H1 (cell line): ENCODE results near the gene IQCN. TPM values are rescaled to one million over a fixed set of nuclear protein-coding genes. Genes with fewer than 3 reads are reported as not detected.

ENCODE experiments used
- CTCF ChIA-PET: fragments of 300-600 bp; sonication (Branson Sonifier 250); formaldehyde crosslinking; loops from one replicate; lab custom pipeline; 2021; ENCODE audit not compliant: partially characterized antibody; lab: Charles Lee
- POLR2A ChIA-PET: fragments of 300-600 bp; sonication (Branson Sonifier 250); formaldehyde crosslinking; loops from one replicate; lab custom pipeline; 2021; ENCODE audit warnings: inconsistent platforms; ENCODE audit not compliant: partially characterized antibody; lab: Charles Lee
- DNase-seq, 2 experiments: peaks; one replicate each; pipeline versions ENCODE4 v3.0.0 to v3.0.0-alpha.2; 2010 to 2022; ENCODE audit warnings: low spot score in 2 of 2, low read depth in 1 of 2, mixed read lengths in 1 of 2
- FAIRE-seq: peaks from 2 replicates; lab custom pipeline; 2011; peaks lifted over from hg19 to GRCh38; lab: Jason Lieb, UNC
- H2AFZ ChIP-seq: 2 replicates; pipeline ENCODE4 v1.8.1; 2012; ENCODE audit warnings: low read length, inconsistent platforms
- H2AK5ac ChIP-seq: 2 replicates; pipeline ENCODE4 v1.6.1; 2013; ENCODE audit warnings: low read depth, low read length
- H2BK120ac ChIP-seq: replicated peaks from 2 replicates; pipeline ENCODE3; 2013; ENCODE audit warnings: low read depth, low read length, inconsistent platforms
- H2BK12ac ChIP-seq: 2 replicates; pipeline ENCODE4 v1.6.1; 2013; ENCODE audit warnings: low read depth, low read length
- H2BK15ac ChIP-seq: 2 replicates; pipeline ENCODE4 v1.6.1; 2013; ENCODE audit warnings: low read length
- H2BK20ac ChIP-seq: 2 replicates; pipeline ENCODE4 v1.6.1; 2013; ENCODE audit warnings: low read length
- H2BK5ac ChIP-seq: 2 replicates; pipeline ENCODE4 v1.6.1; 2013; ENCODE audit warnings: low read depth, low read length
- H3K14ac ChIP-seq: 2 replicates; pipeline ENCODE4 v1.6.1; 2013; ENCODE audit warnings: inconsistent platforms; ENCODE audit not compliant: insufficient read length
- H3K18ac ChIP-seq: 2 replicates; pipeline ENCODE4 v1.6.1; 2013; ENCODE audit warnings: low read length; ENCODE audit errors: extremely low read depth
- H3K23ac ChIP-seq: 2 replicates; pipeline ENCODE4 v1.6.1; 2013; ENCODE audit warnings: inconsistent platforms; ENCODE audit not compliant: insufficient read length
- H3K23me2 ChIP-seq: 2 replicates; pipeline ENCODE4 v1.6.1; 2013; ENCODE audit warnings: low read depth, low read length
- H3K27ac ChIP-seq: 2 replicates; pipeline ENCODE4 v1.6.1; 2011; ENCODE audit warnings: low read depth, low read length, inconsistent platforms
- H3K27me3 ChIP-seq, 4 experiments: replicated peaks in 1 of 4; 1 replicate in 1 of 4; 2 replicates in 3 of 4; pipeline versions ENCODE4 v1.6.1 to v1.8.1; 2011 to 2013; ENCODE audit warnings: low read length in 3 of 4, mild to moderate bottlenecking in 3 of 4, inconsistent platforms in 2 of 4, mixed read lengths in 2 of 4, moderate library complexity in 1 of 4; ENCODE audit not compliant: control insufficient read depth in 3 of 4, insufficient read depth in 3 of 4; ENCODE audit errors: extremely low read depth in 1 of 4
- H3K36me3 ChIP-seq, 4 experiments: 2 replicates each; pipeline versions ENCODE4 v1.6.1 to v1.8.1; 2011 to 2013; ENCODE audit warnings: mild to moderate bottlenecking in 4 of 4, low read length in 3 of 4, moderate library complexity in 2 of 4, control low read depth in 1 of 4, inconsistent platforms in 1 of 4; ENCODE audit not compliant: insufficient read depth in 4 of 4, control insufficient read depth in 2 of 4
- H3K4ac ChIP-seq: replicated peaks from 2 replicates; pipeline ENCODE3; 2013; ENCODE audit warnings: low read length, low read depth, mixed read lengths, inconsistent platforms; ENCODE audit not compliant: insufficient read length
- H3K4me1 ChIP-seq, 4 experiments: replicated peaks in 1 of 4; 1 replicate in 1 of 4; 2 replicates in 3 of 4; pipeline versions ENCODE4 v1.6.1 to v1.8.1; 2011 to 2013; ENCODE audit warnings: low read length in 3 of 4, inconsistent platforms in 2 of 4, mixed read lengths in 1 of 4; ENCODE audit not compliant: insufficient read depth in 4 of 4, control insufficient read depth in 3 of 4
- H3K4me2 ChIP-seq, 2 experiments: 2 replicates each; pipeline versions ENCODE4 v1.6.1 to v1.8.1; 2011 to 2013; ENCODE audit warnings: low read depth in 2 of 2, low read length in 2 of 2, control low read depth in 1 of 2, inconsistent platforms in 1 of 2, mild to moderate bottlenecking in 1 of 2; ENCODE audit not compliant: insufficient read depth in 1 of 2
- H3K4me3 ChIP-seq, 4 experiments: fragments of 200-600, 300-600 bp in 1 of 4; sonication (generic), shearing (Covaris generic), sonication (Bioruptor Twin) in 1 of 4; 2 replicates each; pipeline versions ENCODE4 v1.5.1 to v1.8.1; 2011 to 2016; ENCODE audit warnings: low read length in 4 of 4, low read depth in 3 of 4, control low read depth in 2 of 4, inconsistent platforms in 2 of 4, mild to moderate bottlenecking in 2 of 4, mixed read lengths in 1 of 4, moderate library complexity in 1 of 4; ENCODE audit not compliant: insufficient read depth in 2 of 4; ENCODE audit errors: extremely low read depth in 1 of 4
- H3K56ac ChIP-seq: replicated peaks from 2 replicates; pipeline ENCODE3; 2013; ENCODE audit warnings: low read depth, mild to moderate bottlenecking, mixed read lengths, low read length, inconsistent platforms; ENCODE audit not compliant: insufficient read length
- H3K79me1 ChIP-seq: 2 replicates; pipeline ENCODE4 v1.6.1; 2013; ENCODE audit warnings: low read depth, low read length, control low read depth
- H3K79me2 ChIP-seq, 2 experiments: 2 replicates each; pipeline versions ENCODE4 v1.6.1 to v1.8.1; 2012 to 2013; ENCODE audit warnings: low read length in 2 of 2, mild to moderate bottlenecking in 2 of 2, inconsistent platforms in 1 of 2; ENCODE audit not compliant: insufficient read depth in 2 of 2, control insufficient read depth in 1 of 2
- H3K9ac ChIP-seq, 4 experiments: replicated peaks in 1 of 4; 1 replicate in 1 of 4; 2 replicates in 3 of 4; pipeline versions ENCODE4 v1.6.1 to v1.8.1; 2011 to 2013; ENCODE audit warnings: low read depth in 3 of 4, low read length in 3 of 4, control low read depth in 2 of 4, mild to moderate bottlenecking in 2 of 4, moderate library complexity in 2 of 4, inconsistent platforms in 1 of 4; ENCODE audit errors: extremely low read depth in 1 of 4
- H3K9me3 ChIP-seq, 2 experiments: 2 replicates each; pipeline versions ENCODE4 v1.6.1 to v1.8.1; 2012 to 2013; ENCODE audit warnings: mild to moderate bottlenecking in 2 of 2, moderate library complexity in 2 of 2, control low read depth in 1 of 2, inconsistent platforms in 1 of 2, low read depth in 1 of 2, low read length in 1 of 2, mixed read lengths in 1 of 2; ENCODE audit not compliant: insufficient read depth in 2 of 2
- H4K20me1 ChIP-seq, 2 experiments: replicated peaks in 1 of 2; 2 replicates each; pipeline versions ENCODE3 to v1.8.1; 2011 to 2013; ENCODE audit warnings: inconsistent platforms in 2 of 2, low read length in 2 of 2, mild to moderate bottlenecking in 1 of 2; ENCODE audit not compliant: insufficient read depth in 2 of 2, control insufficient read depth in 1 of 2
- H4K5ac ChIP-seq: 2 replicates; pipeline ENCODE4 v1.6.1; 2013; ENCODE audit warnings: low read length, low read depth, mixed read lengths, inconsistent platforms; ENCODE audit not compliant: insufficient read length
- H4K8ac ChIP-seq: 2 replicates; pipeline ENCODE4 v1.8.0; 2013; ENCODE audit warnings: mild to moderate bottlenecking, moderate library complexity, low read length, inconsistent platforms; ENCODE audit not compliant: insufficient read depth; ENCODE audit errors: extremely low read depth
- H4K91ac ChIP-seq: replicated peaks from 2 replicates; pipeline ENCODE3; 2013; ENCODE audit warnings: low read length, mixed read lengths, inconsistent platforms; ENCODE audit not compliant: insufficient read length
- EGR1 ChIP-seq: IDR thresholded peaks from 2 replicates; pipeline ENCODE4 v1.6.1; 2011; ENCODE audit warnings: low read depth, low read length, borderline replicate concordance
- EP300 ChIP-seq, 2 experiments: IDR thresholded peaks; 1 replicate in 1 of 2; 2 replicates in 1 of 2; pipeline ENCODE4 v1.6.1; 2011 to 2012; ENCODE audit warnings: low read depth in 2 of 2, low read length in 2 of 2, mild to moderate bottlenecking in 2 of 2, borderline replicate concordance in 1 of 2, inconsistent platforms in 1 of 2, moderate library complexity in 1 of 2
- GTF2F1 ChIP-seq: IDR thresholded peaks from 2 replicates; pipeline ENCODE4 v1.6.1; 2012; ENCODE audit warnings: low read depth, low read length, improper control_type of control experiment, borderline replicate concordance
- NRF1 ChIP-seq: IDR thresholded peaks from 2 replicates; pipeline ENCODE4 v1.6.1; 2011; ENCODE audit warnings: mild to moderate bottlenecking, low read depth, low read length, improper control_type of control experiment
- RAD21 ChIP-seq, 2 experiments: IDR thresholded peaks in 1 of 2; conservative IDR thresholded peaks in 1 of 2; 2 replicates each; pipeline ENCODE4 v1.6.1; 2011; ENCODE audit warnings: low read depth in 2 of 2, low read length in 2 of 2, improper control_type of control experiment in 1 of 2, inconsistent platforms in 1 of 2, mild to moderate bottlenecking in 1 of 2, moderate library complexity in 1 of 2
- SIX5 ChIP-seq: IDR thresholded peaks from 2 replicates; pipeline ENCODE4 v1.6.1; 2011; ENCODE audit warnings: mild to moderate bottlenecking, low read depth, low read length
- SP2 ChIP-seq: IDR thresholded peaks from 2 replicates; pipeline ENCODE4 v1.6.1; 2012; ENCODE audit warnings: mild to moderate bottlenecking, low read length, inconsistent platforms
- TEAD4 ChIP-seq: IDR thresholded peaks from 2 replicates; pipeline ENCODE4 v1.6.1; 2012; ENCODE audit warnings: low read depth, low read length, inconsistent platforms, mixed read lengths
- WGBS, 2 experiments: shearing (Covaris generic) in 1 of 2; methylation state at CpG; one replicate each; pipeline versions ENCODE4 v1.1.6 to v1.1.7; 2013 to 2015; ENCODE audit warnings: low lambda C conversion rate in 2 of 2, mixed read lengths in 2 of 2, inconsistent platforms in 1 of 2, low coverage in 1 of 2, missing lambda C conversion rate in 1 of 2; ENCODE audit not compliant: insufficient replicate concordance in 2 of 2, insufficient coverage in 1 of 2, insufficient read length in 1 of 2; ENCODE audit errors: extremely low coverage in 1 of 2, missing lambda C conversion rate in 1 of 2; 5-methylcytosine and 5-hydroxymethylcytosine counted together
- polyA plus RNA-seq, 7 experiments: library from polyadenylated mRNA; depleted of rRNA in 3 of 7; stranded (reverse) in 5 of 7; unstranded in 2 of 7; fragments of >200 nt in 5 of 7; fragments of 200-250 nt in 2 of 7; gene quantifications; 1 replicate in 5 of 7; 2 replicates in 1 of 7; 4 replicates in 1 of 7; pipeline versions ENCODE4 v1.2.1 to v1.2.3, GENCODE V29; 2011 to 2013; ENCODE audit warnings: missing spikeins in 2 of 7, mixed read lengths in 2 of 7
- total RNA-seq: library from RNA; stranded (reverse); fragmentation: NEBNext Ultra II Directional; extraction: Animal tissue kit (Norgen Biotek cat#: 25700); gene quantifications from 2 replicates; pipeline ENCODE4 v1.2.1, GENCODE V29; 2021
- TF ChIP-seq, protein P1 (sequence below): IDR thresholded peaks from 2 replicates; pipeline ENCODE4 v1.6.1; 2012; ENCODE audit warnings: inconsistent platforms
- TF ChIP-seq, protein P2 (sequence below): IDR thresholded peaks from 2 replicates; pipeline ENCODE4 v1.6.1; 2011; ENCODE audit warnings: low read length, improper control_type of control experiment

Gene IQCN
- total and polyA plus RNA-seq, 2 of the 8 experiments (the other 6 are each of a cell fraction or from before 2014, with no cell fraction given): 0.36 to 1.0 TPM

GRCh38 chr19:18211683-18212082 lies 62.6 kb downstream of the IQCN start:
- no peak overlapping the region for H3K14ac ChIP-seq
- H4K91ac ChIP-seq: peak overlapping the region; percentile 39
- no peak overlapping the region for H2AFZ ChIP-seq
- no peak overlapping the region for H3K4me2 ChIP-seq
- no peak overlapping the region for H4K5ac ChIP-seq
- no peak overlapping the region for H2BK20ac ChIP-seq
- no peak overlapping the region for H3K9ac ChIP-seq
- H4K8ac ChIP-seq: no peak overlapping the region; the same call in 1 of the 2 replicates
- no peaks in the 10 kb centered on the region for H3K27me3 ChIP-seq
- 93% methylated on average over 14 of the region's 14 CpGs; no CpG with 5 or more reads in 1 of the 2 experiments for WGBS, 2 experiments
- H3K79me2 ChIP-seq: no peaks in the 10 kb centered on the region
- no peak overlapping the region for H2AK5ac ChIP-seq
- no peaks in the 10 kb centered on the region for H3K36me3 ChIP-seq
- no peaks in the 10 kb centered on the region for H3K9me3 ChIP-seq
- no peak for FAIRE-seq
- no peaks in the 10 kb centered on the region for H3K79me1 ChIP-seq
- H2BK120ac ChIP-seq: no peak overlapping the region
- H3K4ac ChIP-seq: no peak overlapping the region
- H3K4me3 ChIP-seq: no peak overlapping the region
- H3K18ac ChIP-seq: no peak overlapping the region
- no peak overlapping the region for H3K23ac ChIP-seq
- H4K20me1 ChIP-seq: peaks cover 0 to 2% of the 10 kb centered on the region in 2 experiments
- no peak overlapping the region for H2BK5ac ChIP-seq
- H3K56ac ChIP-seq: no peak overlapping the region
- no peak overlapping the region for H2BK15ac ChIP-seq
- no peaks in the 10 kb centered on the region for H3K23me2 ChIP-seq
- H3K27ac ChIP-seq: no peak overlapping the region
- H3K4me1 ChIP-seq: no peaks in the 10 kb centered on the region
- POLR2A ChIA-PET: interaction anchor here (0.6 kb wide), 2 partner anchors 51 to 444 kb away, joined by 3 to 5 read pairs; no protein-coding TSS in a partner anchor
- DNase-seq: no peak
- no peak overlapping the region for H2BK12ac ChIP-seq
- CTCF ChIA-PET: interaction anchor here (0.6 to 1.9 kb wide), 4 partner anchors 43 to 175 kb away, joined by 3 to 7 read pairs (median 4); a partner anchor contains a TSS
- no peak for TF ChIP-seq SIX5
- TF ChIP-seq TEAD4: no peak
- TF ChIP-seq, protein P1, sequence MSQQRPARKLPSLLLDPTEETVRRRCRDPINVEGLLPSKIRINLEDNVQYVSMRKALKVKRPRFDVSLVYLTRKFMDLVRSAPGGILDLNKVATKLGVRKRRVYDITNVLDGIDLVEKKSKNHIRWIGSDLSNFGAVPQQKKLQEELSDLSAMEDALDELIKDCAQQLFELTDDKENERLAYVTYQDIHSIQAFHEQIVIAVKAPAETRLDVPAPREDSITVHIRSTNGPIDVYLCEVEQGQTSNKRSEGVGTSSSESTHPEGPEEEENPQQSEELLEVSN: no peak
- TF ChIP-seq RAD21 (IDR thresholded peaks at IDR 0.05 in 1 of 2, conservative IDR thresholded peaks at IDR 0.05 in 1 of 2; ENCODE audit: low read depth in 2 of 2, low read length in 2 of 2): no peak
- TF ChIP-seq EGR1: no peak
- TF ChIP-seq NRF1: no peak
- TF ChIP-seq GTF2F1: no peak
- TF ChIP-seq EP300 (IDR thresholded peaks at IDR 0.05; ENCODE audit: borderline replicate concordance in 1 of 2, low read depth in 2 of 2, low read length in 2 of 2): no peak
- TF ChIP-seq, protein P2, sequence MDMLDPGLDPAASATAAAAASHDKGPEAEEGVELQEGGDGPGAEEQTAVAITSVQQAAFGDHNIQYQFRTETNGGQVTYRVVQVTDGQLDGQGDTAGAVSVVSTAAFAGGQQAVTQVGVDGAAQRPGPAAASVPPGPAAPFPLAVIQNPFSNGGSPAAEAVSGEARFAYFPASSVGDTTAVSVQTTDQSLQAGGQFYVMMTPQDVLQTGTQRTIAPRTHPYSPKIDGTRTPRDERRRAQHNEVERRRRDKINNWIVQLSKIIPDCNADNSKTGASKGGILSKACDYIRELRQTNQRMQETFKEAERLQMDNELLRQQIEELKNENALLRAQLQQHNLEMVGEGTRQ: no peak
- TF ChIP-seq SP2: no peak
